Liver (tissue), 9 donors: ENCODE results near the gene CFTR. TPM values are rescaled to one million over a fixed set of nuclear protein-coding genes. Genes with fewer than 3 reads are reported as not detected.

Source experiments
- DNase-seq: peaks from one replicate; pipeline ENCODE4 v3.0.0-alpha.2; 2017; ENCODE audit warnings: low spot score
- H3K27ac ChIP-seq, 2 donors: one replicate each; pipeline ENCODE4 v1.7.0; 2013; ENCODE audit warnings: inconsistent platforms in 2 of 2, low read length in 2 of 2, control low read depth in 1 of 2, low read depth in 1 of 2, mild to moderate bottlenecking in 1 of 2
- H3K27me3 ChIP-seq, 4 donors: one replicate each; pipeline versions ENCODE4 v1.6.1 to v1.7.0; 2013; ENCODE audit warnings: low read length in 3 of 4, inconsistent platforms in 1 of 4, mild to moderate bottlenecking in 1 of 4, moderate library complexity in 1 of 4; ENCODE audit not compliant: control insufficient read depth in 4 of 4, insufficient read depth in 4 of 4
- H3K36me3 ChIP-seq, 4 donors: one replicate each; pipeline versions ENCODE4 v1.6.1 to v1.7.0; 2013; ENCODE audit warnings: low read length in 3 of 4, mild to moderate bottlenecking in 3 of 4, low read depth in 1 of 4, moderate library complexity in 1 of 4; ENCODE audit not compliant: control insufficient read depth in 4 of 4, insufficient read depth in 3 of 4
- H3K4me1 ChIP-seq, 4 donors: one replicate each; pipeline versions ENCODE4 v1.6.1 to v1.7.0; 2013; ENCODE audit warnings: low read length in 3 of 4, mild to moderate bottlenecking in 3 of 4, moderate library complexity in 1 of 4; ENCODE audit not compliant: control insufficient read depth in 4 of 4, insufficient read depth in 4 of 4
- H3K4me3 ChIP-seq, 3 donors: one replicate each; pipeline versions ENCODE4 v1.6.1 to v1.7.0; 2013; ENCODE audit warnings: low read length in 3 of 3, control low read depth in 1 of 3, low read depth in 1 of 3, mild to moderate bottlenecking in 1 of 3
- H3K9ac ChIP-seq, 2 donors: one replicate each; pipeline ENCODE4 v1.7.0; 2013; ENCODE audit warnings: low read length in 2 of 2, mild to moderate bottlenecking in 2 of 2, moderate library complexity in 2 of 2, control low read depth in 1 of 2, low read depth in 1 of 2
- H3K9me3 ChIP-seq, 4 donors: one replicate each; pipeline versions ENCODE4 v1.6.1 to v1.7.0; 2013; ENCODE audit warnings: low read length in 3 of 4; ENCODE audit not compliant: control insufficient read depth in 4 of 4
- EGR1 ChIP-seq, 2 donors: IDR thresholded peaks; 2 replicates each; pipeline ENCODE4 v1.6.1; 2016 to 2018; ENCODE audit warnings: antibody characterized with exemption in 2 of 2, low read depth in 2 of 2
- FOXA1 ChIP-seq: IDR thresholded peaks from 2 replicates; pipeline ENCODE4 v1.6.1; 2016; ENCODE audit warnings: antibody characterized with exemption
- FOXA2 ChIP-seq: IDR thresholded peaks from 2 replicates; pipeline ENCODE4 v1.6.1; 2016; ENCODE audit warnings: antibody characterized with exemption
- GABPA ChIP-seq, 2 donors: IDR thresholded peaks in 1 of 2; conservative IDR thresholded peaks in 1 of 2; 2 replicates each; pipeline ENCODE4 v1.6.1; 2016; ENCODE audit warnings: antibody characterized with exemption in 2 of 2, mild to moderate bottlenecking in 1 of 2, moderate library complexity in 1 of 2
- HNF4A ChIP-seq, 2 donors: conservative IDR thresholded peaks; 2 replicates each; pipeline ENCODE4 v1.6.1; 2016; ENCODE audit warnings: antibody characterized with exemption in 2 of 2, mild to moderate bottlenecking in 2 of 2
- HNF4G ChIP-seq: IDR thresholded peaks from 2 replicates; pipeline ENCODE4 v1.6.1; 2016; ENCODE audit warnings: antibody characterized with exemption
- JUND ChIP-seq, 2 donors: IDR thresholded peaks; 2 replicates each; pipeline ENCODE4 v1.6.1; 2016; ENCODE audit warnings: antibody characterized with exemption in 2 of 2
- NR2F2 ChIP-seq: IDR thresholded peaks from 2 replicates; pipeline ENCODE4 v1.6.1; 2016; ENCODE audit warnings: antibody characterized with exemption
- RAD21 ChIP-seq, 2 donors: IDR thresholded peaks; 2 replicates each; pipeline ENCODE4 v1.6.1; 2016; ENCODE audit warnings: antibody characterized with exemption in 2 of 2, mild to moderate bottlenecking in 2 of 2
- REST ChIP-seq: IDR thresholded peaks from 2 replicates; pipeline ENCODE4 v1.6.1; 2016; ENCODE audit warnings: antibody characterized with exemption, mild to moderate bottlenecking
- RXRA ChIP-seq, 2 donors: IDR thresholded peaks; 2 replicates each; pipeline ENCODE4 v1.6.1; 2017 to 2018; ENCODE audit warnings: antibody characterized with exemption in 2 of 2, mild to moderate bottlenecking in 1 of 2
- SP1 ChIP-seq: IDR thresholded peaks from 2 replicates; pipeline ENCODE4 v1.6.1; 2018; ENCODE audit warnings: antibody characterized with exemption, mild to moderate bottlenecking
- TAF1 ChIP-seq: conservative IDR thresholded peaks from 2 replicates; pipeline ENCODE4 v1.6.1; 2016; ENCODE audit warnings: antibody characterized with exemption, mild to moderate bottlenecking
- YY1 ChIP-seq: IDR thresholded peaks from 2 replicates; pipeline ENCODE4 v1.6.1; 2016; ENCODE audit warnings: antibody characterized with exemption, mild to moderate bottlenecking
- WGBS: extraction: QIAGEN DNeasy Blood & Tissue Kit; methylation state at CpG from one replicate; pipeline ENCODE4 v1.1.7; 2013; 5-methylcytosine and 5-hydroxymethylcytosine counted together
- polyA plus RNA-seq, 2 donors: library from polyadenylated mRNA; stranded (reverse) in 1 of 2; unstranded in 1 of 2; fragments of 200-250 nt in 1 of 2; fragments of >200 nt in 1 of 2; fragmentation: Nextera tagmentation in 1 of 2; extraction: Ambion mirVana in 1 of 2; gene quantifications; one replicate each; pipeline versions ENCODE4 v1.2.1 to v1.2.3, GENCODE V29; 2013 to 2015
- total RNA-seq, 2 donors: library from RNA; depleted of rRNA; stranded (reverse); fragments of >200 nt; gene quantifications; one replicate each; pipeline ENCODE4 v1.2.3, GENCODE V29; 2014
- TF ChIP-seq, protein P1 (sequence below): IDR thresholded peaks from 2 replicates; pipeline ENCODE4 v1.6.1; 2016; ENCODE audit warnings: antibody characterized with exemption
- TF ChIP-seq, protein P2 (sequence below): IDR thresholded peaks from 2 replicates; pipeline ENCODE4 v1.6.1; 2016; ENCODE audit warnings: antibody characterized with exemption
- TF ChIP-seq, protein P3 (sequence below): fragments of 150-350 bp; IDR thresholded peaks from 2 replicates; pipeline ENCODE4 v1.5.1; 2017; ENCODE audit warnings: improper control_type of control experiment, low read depth, low read length; ENCODE audit not compliant: missing input control
- TF ChIP-seq, protein P4 (sequence below): IDR thresholded peaks from 2 replicates; pipeline ENCODE4 v1.6.1; 2016; ENCODE audit warnings: antibody characterized with exemption
- donor health status: healthy.
- donor health status: healthy.
- donor health status: healthy.
- donor health status: healthy.
- donor health status: healthy.

Gene CFTR
- total and polyA plus RNA-seq, 4 donors = 0.75 to 10.5 (median 1.3) TPM

DNA sequence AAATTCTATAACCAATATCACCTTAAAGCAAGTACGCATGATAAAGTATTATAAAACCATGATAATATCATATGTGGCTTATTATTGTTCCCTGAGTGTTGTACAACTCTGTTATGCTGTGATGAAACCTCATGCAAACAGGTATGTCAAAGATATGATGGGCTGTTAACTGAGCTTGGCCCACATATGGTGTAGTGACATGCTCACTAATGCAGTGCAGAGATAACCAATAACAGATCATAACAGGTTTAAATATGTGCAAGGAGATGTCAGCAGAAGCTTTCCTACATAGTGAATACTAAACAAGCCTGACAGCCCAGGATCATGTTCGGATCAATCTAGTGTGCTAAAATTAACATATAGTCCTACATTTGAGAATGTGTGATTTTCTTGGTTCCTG is 9.6 kb downstream of the CFTR start:
- Histone ChIP-seq H3K4me3 (no peak overlapping the region), H3K9me3 (no peaks in the 10 kb centered on the region), H3K36me3 (no peaks in the 10 kb centered on the region), H3K9ac (no peak overlapping the region), H3K27ac (no peak overlapping the region), H3K4me1 (peaks cover 0 to 12% (median 10%) of the 10 kb centered on the region in 4 donors), H3K27me3 (no peaks in the 10 kb centered on the region)
- no peak for DNase-seq
- 81% methylated on average over 2 of the region's 2 CpGs for WGBS
- TF ChIP-seq FOXA2 = no peak
- no peak for TF ChIP-seq SP1
- no peak for TF ChIP-seq TAF1
- TF ChIP-seq HNF4A (conservative IDR thresholded peaks at IDR 0.05) = no peak
- TF ChIP-seq GABPA (IDR thresholded peaks at IDR 0.05 in 1 of 2, conservative IDR thresholded peaks at IDR 0.05 in 1 of 2) = no peak
- TF ChIP-seq NR2F2 = no peak
- no peak for TF ChIP-seq YY1
- TF ChIP-seq, protein P1, sequence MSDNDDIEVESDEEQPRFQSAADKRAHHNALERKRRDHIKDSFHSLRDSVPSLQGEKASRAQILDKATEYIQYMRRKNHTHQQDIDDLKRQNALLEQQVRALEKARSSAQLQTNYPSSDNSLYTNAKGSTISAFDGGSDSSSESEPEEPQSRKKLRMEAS = no peak
- no peak for TF ChIP-seq REST
- TF ChIP-seq HNF4G = no peak
- no peak for TF ChIP-seq RXRA (IDR thresholded peaks at IDR 0.05)
- TF ChIP-seq, protein P2, sequence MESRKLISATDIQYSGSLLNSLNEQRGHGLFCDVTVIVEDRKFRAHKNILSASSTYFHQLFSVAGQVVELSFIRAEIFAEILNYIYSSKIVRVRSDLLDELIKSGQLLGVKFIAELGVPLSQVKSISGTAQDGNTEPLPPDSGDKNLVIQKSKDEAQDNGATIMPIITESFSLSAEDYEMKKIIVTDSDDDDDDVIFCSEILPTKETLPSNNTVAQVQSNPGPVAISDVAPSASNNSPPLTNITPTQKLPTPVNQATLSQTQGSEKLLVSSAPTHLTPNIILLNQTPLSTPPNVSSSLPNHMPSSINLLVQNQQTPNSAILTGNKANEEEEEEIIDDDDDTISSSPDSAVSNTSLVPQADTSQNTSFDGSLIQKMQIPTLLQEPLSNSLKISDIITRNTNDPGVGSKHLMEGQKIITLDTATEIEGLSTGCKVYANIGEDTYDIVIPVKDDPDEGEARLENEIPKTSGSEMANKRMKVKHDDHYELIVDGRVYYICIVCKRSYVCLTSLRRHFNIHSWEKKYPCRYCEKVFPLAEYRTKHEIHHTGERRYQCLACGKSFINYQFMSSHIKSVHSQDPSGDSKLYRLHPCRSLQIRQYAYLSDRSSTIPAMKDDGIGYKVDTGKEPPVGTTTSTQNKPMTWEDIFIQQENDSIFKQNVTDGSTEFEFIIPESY = no peak
- no peak for TF ChIP-seq JUND (IDR thresholded peaks at IDR 0.05)
- TF ChIP-seq, protein P3, sequence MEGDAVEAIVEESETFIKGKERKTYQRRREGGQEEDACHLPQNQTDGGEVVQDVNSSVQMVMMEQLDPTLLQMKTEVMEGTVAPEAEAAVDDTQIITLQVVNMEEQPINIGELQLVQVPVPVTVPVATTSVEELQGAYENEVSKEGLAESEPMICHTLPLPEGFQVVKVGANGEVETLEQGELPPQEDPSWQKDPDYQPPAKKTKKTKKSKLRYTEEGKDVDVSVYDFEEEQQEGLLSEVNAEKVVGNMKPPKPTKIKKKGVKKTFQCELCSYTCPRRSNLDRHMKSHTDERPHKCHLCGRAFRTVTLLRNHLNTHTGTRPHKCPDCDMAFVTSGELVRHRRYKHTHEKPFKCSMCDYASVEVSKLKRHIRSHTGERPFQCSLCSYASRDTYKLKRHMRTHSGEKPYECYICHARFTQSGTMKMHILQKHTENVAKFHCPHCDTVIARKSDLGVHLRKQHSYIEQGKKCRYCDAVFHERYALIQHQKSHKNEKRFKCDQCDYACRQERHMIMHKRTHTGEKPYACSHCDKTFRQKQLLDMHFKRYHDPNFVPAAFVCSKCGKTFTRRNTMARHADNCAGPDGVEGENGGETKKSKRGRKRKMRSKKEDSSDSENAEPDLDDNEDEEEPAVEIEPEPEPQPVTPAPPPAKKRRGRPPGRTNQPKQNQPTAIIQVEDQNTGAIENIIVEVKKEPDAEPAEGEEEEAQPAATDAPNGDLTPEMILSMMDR = no peak
- TF ChIP-seq, protein P4, sequence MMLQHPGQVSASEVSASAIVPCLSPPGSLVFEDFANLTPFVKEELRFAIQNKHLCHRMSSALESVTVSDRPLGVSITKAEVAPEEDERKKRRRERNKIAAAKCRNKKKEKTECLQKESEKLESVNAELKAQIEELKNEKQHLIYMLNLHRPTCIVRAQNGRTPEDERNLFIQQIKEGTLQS = no peak
- TF ChIP-seq FOXA1 = no peak

DNA sequence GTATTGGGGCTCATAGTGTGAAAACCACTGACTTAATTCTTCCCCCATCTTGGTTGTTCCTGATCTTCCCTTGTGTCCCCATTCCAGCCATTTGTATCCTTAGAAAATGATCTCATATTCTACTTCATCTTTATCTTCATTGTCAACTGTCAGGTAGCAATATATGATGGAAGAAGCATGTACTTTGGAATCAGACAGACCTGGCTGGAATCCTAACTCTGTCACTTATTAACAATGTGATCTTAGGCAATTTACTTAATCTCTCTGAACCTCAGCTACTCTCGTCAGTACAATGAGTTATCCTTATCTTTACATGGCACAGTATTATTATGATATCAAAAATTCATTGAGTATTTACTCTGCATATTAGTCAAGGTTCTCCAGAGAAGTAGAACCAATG is 10.1 kb downstream of the CFTR start:
- WGBS = 21% methylated on average over 1 of the region's 1 CpG
- no peak for DNase-seq
- H3K27me3 ChIP-seq = no peaks in the 10 kb centered on the region
- H3K4me3 ChIP-seq = no peak overlapping the region
- H3K9ac ChIP-seq = no peak overlapping the region
- H3K4me1 ChIP-seq = peaks cover 0 to 12% (median 10%) of the 10 kb centered on the region in 4 donors
- no peaks in the 10 kb centered on the region for H3K36me3 ChIP-seq
- H3K27ac ChIP-seq = no peak overlapping the region
- H3K9me3 ChIP-seq = no peaks in the 10 kb centered on the region
- TF ChIP-seq FOXA1 (no peak), JUND (IDR thresholded peaks at IDR 0.05) (peak in 1 of 2 donors; percentile 37), EGR1 (IDR thresholded peaks at IDR 0.05; ENCODE audit: low read depth in 2 of 2) (no peak), TAF1 (no peak), HNF4A (conservative IDR thresholded peaks at IDR 0.05) (peak; percentile 85 to 89), RXRA (IDR thresholded peaks at IDR 0.05) (peak in 1 of 2 donors; percentile 44), REST (peak; percentile 31), SP1 (peak; percentile 63), FOXA2 (peak; percentile 52), NR2F2 (no peak), RAD21 (IDR thresholded peaks at IDR 0.05) (peak in 1 of 2 donors; percentile 46), GABPA (IDR thresholded peaks at IDR 0.05 in 1 of 2, conservative IDR thresholded peaks at IDR 0.05 in 1 of 2) (no peak), YY1 (peak; percentile 33), HNF4G (peak; percentile 67)
- TF ChIP-seq, protein P2 = peak; percentile 35
